IMR-90 (cell line): ENCODE measurements around the gene CYTH2. TPM values are rescaled to one million over a fixed set of nuclear protein-coding genes. Genes with fewer than 3 reads are reported as not detected.

Experiments
- ATAC-seq: fragments of 200-7000 bp; cut with Tn5 transposase; 2 replicates; pipeline ENCODE4 v1.9.1; 2020; ENCODE audit warnings: low read depth, mild to moderate bottlenecking, moderate library complexity
- BruUV-seq: library from RNA; stranded (reverse); fragments of 400-500 nt; replicated peaks from 2 replicates; lab custom pipeline; 2021; lab: Mats Ljungman, UMichigan
- CTCF ChIA-PET: fragments of 300-600 bp; formaldehyde crosslinking; extraction: SDS; loops from one replicate; lab custom pipeline; 2021; ENCODE audit warnings: antibody characterized with exemption; lab: Yijun Ruan, JAX
- POLR2A ChIA-PET: fragments of 300-600 bp; sonication (Branson Sonifier 250); formaldehyde crosslinking; loops from one replicate; lab custom pipeline; 2022; ENCODE audit warnings: antibody characterized with exemption; ENCODE audit not compliant: unreplicated experiment; lab: Charles Lee
- DNase-seq: peaks from one replicate; pipeline ENCODE4 v3.0.0; 2013
- H2AFZ ChIP-seq: replicated peaks from 2 replicates; pipeline ENCODE3; 2013; ENCODE audit warnings: low read length, mild to moderate bottlenecking; ENCODE audit not compliant: poor library complexity
- H2AK5ac ChIP-seq: 2 replicates; pipeline ENCODE4 v1.6.1; 2013; ENCODE audit warnings: low read depth, low read length, inconsistent platforms
- H2AK9ac ChIP-seq: replicated peaks from 2 replicates; pipeline ENCODE3; 2013; ENCODE audit warnings: mild to moderate bottlenecking, low read depth, low read length, moderate library complexity; ENCODE audit not compliant: poor library complexity
- H2BK120ac ChIP-seq: 2 replicates; pipeline ENCODE4 v1.6.1; 2013; ENCODE audit warnings: low read depth, low read length, inconsistent platforms
- H2BK15ac ChIP-seq: 3 replicates; pipeline ENCODE4 v1.6.1; 2013; ENCODE audit warnings: low read depth, low read length, inconsistent platforms
- H2BK20ac ChIP-seq: 2 replicates; pipeline ENCODE4 v1.6.1; 2013; ENCODE audit warnings: low read depth, mild to moderate bottlenecking, inconsistent platforms, low read length, moderate library complexity
- H2BK5ac ChIP-seq: 2 replicates; pipeline ENCODE4 v1.6.1; 2013; ENCODE audit warnings: mild to moderate bottlenecking, low read depth, low read length, inconsistent platforms; ENCODE audit not compliant: poor library complexity, severe bottlenecking
- H3K14ac ChIP-seq: replicated peaks from 2 replicates; pipeline ENCODE4 v1.6.1; 2013; ENCODE audit warnings: low read depth, low read length, inconsistent platforms
- H3K18ac ChIP-seq: 2 replicates; pipeline ENCODE4 v1.6.1; 2013; ENCODE audit warnings: low read depth, low read length, control low read depth
- H3K23ac ChIP-seq: 2 replicates; pipeline ENCODE4 v1.6.1; 2013; ENCODE audit warnings: low read depth, low read length, inconsistent platforms
- H3K27ac ChIP-seq: 2 replicates; pipeline ENCODE4 v1.5.1; 2013; ENCODE audit warnings: mild to moderate bottlenecking, control low read depth, low read length; ENCODE audit not compliant: insufficient read depth
- H3K27me3 ChIP-seq: 2 replicates; pipeline ENCODE4 v1.6.1; 2013; ENCODE audit warnings: low read length; ENCODE audit not compliant: control insufficient read depth, insufficient read depth
- H3K36me3 ChIP-seq: 2 replicates; pipeline ENCODE4 v1.6.1; 2013; ENCODE audit warnings: low read length, mixed read lengths; ENCODE audit not compliant: control insufficient read depth, insufficient read depth
- H3K4ac ChIP-seq: 2 replicates; pipeline ENCODE4 v1.6.1; 2013; ENCODE audit warnings: low read depth, low read length, inconsistent platforms
- H3K4me1 ChIP-seq: 2 replicates; pipeline ENCODE4 v1.6.1; 2013; ENCODE audit warnings: low read length, mixed read lengths; ENCODE audit not compliant: control insufficient read depth, insufficient read depth
- H3K4me2 ChIP-seq: 2 replicates; pipeline ENCODE4 v1.6.1; 2013; ENCODE audit warnings: low read depth, mild to moderate bottlenecking, control low read depth, low read length, moderate library complexity
- H3K4me3 ChIP-seq: 2 replicates; pipeline ENCODE4 v1.5.1; 2013; ENCODE audit warnings: low read depth, mild to moderate bottlenecking, control low read depth, low read length, moderate library complexity; ENCODE audit not compliant: insufficient read depth
- H3K56ac ChIP-seq: 2 replicates; pipeline ENCODE4 v1.6.1; 2013; ENCODE audit warnings: low read length, inconsistent platforms; ENCODE audit not compliant: insufficient read depth; ENCODE audit errors: extremely low read depth
- H3K79me1 ChIP-seq, 2 experiments: 2 replicates each; pipeline ENCODE4 v1.6.1; 2013; ENCODE audit warnings: low read length in 2 of 2, inconsistent platforms in 1 of 2, low read depth in 1 of 2
- H3K9ac ChIP-seq: 2 replicates; pipeline ENCODE4 v1.6.1; 2013; ENCODE audit warnings: low read depth, low read length, control low read depth
- H3K9me1 ChIP-seq: 2 replicates; pipeline ENCODE4 v1.6.1; 2013; ENCODE audit warnings: low read length, inconsistent platforms; ENCODE audit not compliant: insufficient read depth
- H3K9me3 ChIP-seq: 2 replicates; pipeline ENCODE4 v1.6.1; 2013; ENCODE audit warnings: low read length; ENCODE audit not compliant: control insufficient read depth, insufficient read depth
- H4K20me1 ChIP-seq: 2 replicates; pipeline ENCODE4 v1.6.1; 2013; ENCODE audit warnings: low read length, inconsistent platforms; ENCODE audit not compliant: insufficient read depth
- H4K5ac ChIP-seq: 2 replicates; pipeline ENCODE4 v1.6.1; 2013; ENCODE audit warnings: mild to moderate bottlenecking, low read depth, low read length, control low read depth
- H4K8ac ChIP-seq, 2 experiments: 2 replicates each; pipeline ENCODE4 v1.6.1; 2013; ENCODE audit warnings: low read depth in 2 of 2, low read length in 2 of 2, control low read depth in 1 of 2, inconsistent platforms in 1 of 2
- H4K91ac ChIP-seq: 2 replicates; pipeline ENCODE4 v1.6.1; 2013; ENCODE audit warnings: low read depth, low read length, inconsistent platforms; ENCODE audit not compliant: insufficient read depth
- FOS ChIP-seq: fragments of 150-350 bp; IDR thresholded peaks from 2 replicates; pipeline ENCODE4 v1.6.1; 2016; ENCODE audit warnings: low read depth, low read length
- NFE2L2 ChIP-seq: fragments of 150-350 bp; IDR thresholded peaks from 2 replicates; pipeline ENCODE4 v1.6.1; 2016; ENCODE audit warnings: low read depth, mild to moderate bottlenecking, low read length
- SMC3 ChIP-seq: fragments of 150-350 bp; IDR thresholded peaks from 2 replicates; pipeline ENCODE4 v1.6.1; 2016; ENCODE audit warnings: low read depth, mild to moderate bottlenecking, antibody characterized with exemption, low read length, moderate library complexity
- WGBS, 2 experiments: methylation state at CpG; one replicate each; pipeline versions ENCODE4 v1.1.5 to v1.1.7; 2013; ENCODE audit warnings: missing lambda C conversion rate in 2 of 2; ENCODE audit not compliant: insufficient read length in 1 of 2; ENCODE audit errors: extremely low coverage in 2 of 2; 5-methylcytosine and 5-hydroxymethylcytosine counted together
- dilution Hi-C: fragments of 300-500 bp; cut with HindIII; formaldehyde crosslinking; loops from one replicate; pipeline ENCODE4 v1.14.3; 2018; ENCODE audit warnings: low sequenced_read_pairs; ENCODE audit not compliant: unreplicated experiment
- in situ Hi-C: fragments of 300-500 bp; cut with MboI; formaldehyde crosslinking; loops from 3 replicates; pipeline ENCODE4 v1.14.3; 2019; ENCODE audit warnings: low sequenced_read_pairs, inconsistent platforms, mixed read lengths
- intact Hi-C: fragments of 100-400 bp; cut with micrococcal nuclease; formaldehyde crosslinking; loops from 2 replicates; pipeline ENCODE4 v1.10.0; 2022
- polyA plus RNA-seq, 3 experiments: library from polyadenylated mRNA; depleted of rRNA; stranded (reverse); fragments of >200 nt; gene quantifications; 2 replicates each; pipeline ENCODE4 v1.2.3, GENCODE V29; 2012; ENCODE audit warnings: low replicate concordance in 1 of 3
- total RNA-seq: library from RNA; depleted of rRNA; stranded (reverse); fragments of >200 nt; gene quantifications from 2 replicates; pipeline ENCODE4 v1.2.3, GENCODE V29; 2012

The CYTH2 gene
- total and polyA plus RNA-seq, 2 of the 4 experiments (the other 2 are of a cell fraction): 35.8 to 62.0 TPM

GRCh38 chr19:48500830-48501493, 31.8 kb downstream of the CYTH2 start:
- intact Hi-C loops (no loop called here), in situ Hi-C loops (no loop called here), dilution Hi-C loops (no loop called here)
- Histone ChIP-seq H3K9me1 (no peaks in the 10 kb centered on the region), H3K4me2 (no peak overlapping the region), H3K4ac (no peak overlapping the region), H3K14ac (no peak overlapping the region), H3K27me3 (peaks cover 42% of the 10 kb centered on the region), H3K9me3 (no peaks in the 10 kb centered on the region), H3K4me3 (no peak overlapping the region), H3K36me3 (no peaks in the 10 kb centered on the region), H4K20me1 (no peaks in the 10 kb centered on the region; the same call in 1 of the 2 replicates), H3K18ac (no peak overlapping the region), H3K9ac (no peak overlapping the region), H2BK15ac (no peak overlapping the region), H2AK5ac (no peak overlapping the region), H3K4me1 (peaks cover 3% of the 10 kb centered on the region; the same call in 1 of the 2 replicates), H2BK20ac (no peak overlapping the region), H3K23ac (no peak overlapping the region), H3K27ac (no peak overlapping the region), H2BK120ac (no peak overlapping the region), H2AFZ (peak overlapping the region; percentile 81), H3K56ac (no peak overlapping the region), H2BK5ac (no peak overlapping the region), H2AK9ac (no peak overlapping the region), H3K79me1 (no peaks in the 10 kb centered on the region), H4K8ac (no peak overlapping the region), H4K5ac (no peak overlapping the region), H4K91ac (no peak overlapping the region)
- CTCF ChIA-PET: interaction anchor here (0.6 kb wide), 1 partner anchor 107 kb away, joined by 3 read pairs; no protein-coding TSS in a partner anchor
- POLR2A ChIA-PET: no interaction called here
- WGBS, 2 experiments: 62% methylated on average over 13 of the region's 32 CpGs; no CpG with 5 or more reads in 1 of the 2 experiments
- DNase-seq (no peak), ATAC-seq (no peak)
- no TSS peak for BruUV-seq
- TF ChIP-seq SMC3: no peak
- no peak for TF ChIP-seq NFE2L2
- TF ChIP-seq FOS: no peak
